ENCODE data around the gene SCNN1G.
"Not testable (repeated sequence)": the region's sequence is repeated elsewhere in the genome, so short reads cannot be mapped to it uniquely, and the experiment has no call there.

GRCh38 chr16:23253650-23254049 is 71.1 kb downstream of the SCNN1G start:
- not testable (repeated sequence) for TF ChIP-seq POLR2A (IDR thresholded peaks at IDR 0.05; ENCODE audit: low read depth, low read length); CTCF (IDR thresholded peaks at IDR 0.05; ENCODE audit: extremely low read depth in 1 of 2, insufficient read depth in 1 of 2, low read depth in 1 of 2, low read length in 2 of 2); MAX (IDR thresholded peaks at IDR 0.05; ENCODE audit: insufficient read depth, insufficient read length); POLR2AphosphoS5 (IDR thresholded peaks at IDR 0.05; ENCODE audit: insufficient read depth, low read depth, low read length); EZH2 (IDR thresholded peaks at IDR 0.05; ENCODE audit: borderline replicate concordance, low read depth, low read length, severe bottlenecking)
